ENCODE measurements around the gene HMGCLL1. TPM values are rescaled to one million over a fixed set of nuclear protein-coding genes. Genes with fewer than 3 reads are reported as not detected.

The HMGCLL1 gene
- total RNA-seq, 1 donor from 2014 or later, result 0.29 TPM

- no peak for DNase-seq (ENCODE audit: low spot score)
Measured at GRCh38 chr6:55447891-55448290, 131.1 kb downstream of the HMGCLL1 start.

GRCh38 chr6:55445648-55446204 lies 133.3 kb downstream of the HMGCLL1 start:
- DNase-seq (ENCODE audit: low spot score), result no peak

DNA sequence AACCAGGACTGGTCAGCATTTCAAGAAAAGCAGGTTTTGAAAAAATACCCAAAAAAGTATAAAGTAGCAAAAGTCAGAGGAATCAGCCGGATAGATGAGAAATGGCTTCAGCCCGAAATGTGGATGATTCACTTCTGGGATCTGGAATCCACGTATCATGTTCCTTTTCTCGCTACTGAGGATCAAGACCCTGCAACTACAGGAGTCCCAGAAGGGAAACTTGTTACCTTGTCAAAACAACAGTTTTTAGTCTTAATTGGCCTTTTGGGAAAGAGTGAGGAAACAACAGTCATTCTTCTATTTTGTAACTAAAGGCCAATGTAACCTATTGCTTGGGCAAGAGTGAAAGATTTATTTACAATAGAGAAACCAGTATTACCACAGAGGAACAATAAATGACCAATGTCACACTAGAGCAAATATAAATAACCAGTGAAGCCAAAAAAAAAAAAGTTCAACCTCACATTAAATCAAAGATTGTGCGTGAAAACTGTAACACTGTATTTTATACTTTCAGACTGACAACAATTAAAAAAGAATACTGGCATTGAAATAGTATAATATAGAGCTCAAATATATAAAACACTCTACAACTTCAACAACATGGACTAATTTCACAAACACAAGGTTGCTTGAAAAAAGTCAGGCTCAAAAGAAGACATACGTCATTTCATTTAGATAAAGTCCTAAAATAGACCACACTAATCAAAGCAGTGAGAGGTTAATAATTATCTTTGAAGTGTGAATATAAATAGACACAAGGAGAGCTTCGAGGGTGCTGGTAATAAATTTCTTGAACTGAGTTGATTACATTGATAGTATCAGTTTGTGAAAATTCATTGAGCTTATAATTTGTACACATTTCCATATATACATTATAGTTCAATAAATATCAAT lies 135.5 kb downstream of the HMGCLL1 start:
- DNase-seq (ENCODE audit: low spot score), result no peak

DNA sequence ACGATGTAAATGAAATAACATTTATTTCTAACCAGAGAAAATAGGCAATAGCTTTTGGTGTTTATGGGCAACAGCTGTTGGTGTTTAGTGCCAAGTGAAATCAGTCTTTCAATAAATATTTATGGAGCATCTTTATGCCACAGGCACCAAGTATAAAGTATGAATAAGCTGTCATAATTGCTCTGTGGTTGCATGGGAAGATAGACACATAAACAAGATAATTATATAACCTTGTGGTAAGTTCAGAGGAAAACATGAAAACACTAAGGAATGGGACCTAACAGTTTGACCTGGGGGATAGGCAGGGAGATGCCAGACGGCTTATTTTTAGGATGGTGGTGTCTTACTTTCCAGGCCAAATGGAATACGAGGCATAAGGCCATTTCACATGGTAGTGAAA lies 140.8 kb downstream of the HMGCLL1 start:
- DNase-seq (ENCODE audit: low spot score), result no peak

DNA sequence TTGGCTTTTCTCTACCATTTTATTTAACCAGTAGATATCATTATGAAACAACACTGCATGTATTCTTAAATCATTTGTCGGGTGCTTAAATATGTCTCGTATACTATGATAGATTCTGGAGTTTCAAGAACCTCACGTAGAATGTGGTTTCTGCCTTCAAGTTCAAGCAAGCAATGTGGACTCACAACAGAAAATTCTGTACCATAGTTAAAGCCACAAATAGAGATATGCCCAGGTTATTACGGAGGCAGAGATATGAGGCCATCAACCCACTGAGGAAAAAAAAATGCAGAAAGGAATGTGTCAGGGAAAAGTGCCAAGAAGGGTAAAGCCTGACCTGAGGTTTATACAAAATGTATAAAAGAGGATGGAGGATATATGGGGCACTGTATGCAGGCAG lies 141.9 kb downstream of the HMGCLL1 start:
- no peak for DNase-seq (ENCODE audit: low spot score)

DNA sequence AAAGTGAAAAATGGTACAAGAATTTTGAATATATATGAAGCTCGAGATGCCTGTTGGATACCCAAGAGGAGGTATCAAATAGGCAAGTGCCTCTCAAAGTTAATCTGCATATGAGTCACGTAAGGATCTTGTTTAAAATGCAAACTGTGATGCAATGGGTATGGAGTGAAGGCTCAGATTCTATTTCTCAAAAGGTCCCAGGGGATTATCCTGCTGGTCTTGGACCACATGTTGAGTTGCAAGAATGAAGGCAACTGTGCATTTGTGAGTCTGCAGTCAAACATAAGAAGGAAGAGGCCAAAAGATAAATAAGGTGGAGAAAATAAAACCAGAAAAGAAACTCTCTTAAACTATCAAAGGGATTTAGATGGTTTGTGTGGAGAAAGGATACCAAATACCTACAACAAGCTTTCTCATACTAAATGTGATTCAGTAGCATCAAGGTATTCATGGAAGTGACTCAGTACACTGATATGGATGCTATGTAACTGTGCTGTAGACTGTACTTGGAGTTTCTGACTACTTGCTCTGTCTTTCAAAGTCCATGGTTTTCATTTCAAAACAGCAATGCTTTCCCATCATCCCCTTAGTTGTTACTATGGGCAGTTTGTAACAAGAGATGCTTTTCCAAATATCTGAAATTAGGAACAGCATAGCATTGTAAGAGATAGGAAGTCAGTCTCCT lies 145.4 kb downstream of the HMGCLL1 start:
- DNase-seq (ENCODE audit: low spot score), result no peak

DNA sequence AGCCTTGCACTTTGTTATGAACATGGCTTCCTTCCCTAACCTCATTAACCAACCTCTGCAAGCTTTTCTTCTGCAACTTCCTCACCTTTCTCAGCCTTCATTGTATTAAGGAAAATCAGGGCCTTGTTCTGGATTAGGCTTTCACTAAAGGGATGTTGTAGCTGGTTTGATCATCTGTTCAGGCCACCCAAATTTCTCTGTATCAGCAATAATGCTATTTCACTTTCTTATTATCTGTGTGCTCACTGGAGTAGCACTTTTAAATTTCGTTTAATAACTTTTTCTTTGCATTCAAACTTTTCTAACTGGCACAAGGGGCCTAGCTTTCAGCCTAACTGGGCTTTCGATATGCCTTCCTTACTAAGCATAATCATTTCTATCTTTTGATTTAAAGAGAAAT lies 155.1 kb downstream of the HMGCLL1 start:
- DNase-seq (ENCODE audit: low spot score), result no peak

DNA sequence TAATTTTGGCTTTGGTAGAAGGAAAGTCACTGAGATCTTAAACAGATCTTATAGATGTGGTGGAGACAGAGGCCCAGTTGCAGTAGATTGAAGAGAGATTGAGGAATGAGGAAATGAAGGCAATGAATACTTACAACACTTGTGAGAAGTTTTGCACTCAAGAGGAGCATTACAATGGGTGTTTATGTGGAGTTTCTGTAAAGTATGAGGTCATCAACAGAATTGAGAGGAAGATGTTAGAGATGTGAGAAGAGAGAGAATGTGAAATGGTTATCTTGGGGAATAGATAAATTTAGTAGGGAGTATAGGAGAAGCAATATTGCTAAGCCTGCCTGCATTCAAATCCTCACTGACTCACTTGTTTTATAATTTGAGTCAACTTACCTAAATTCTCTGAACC lies 168.3 kb downstream of the HMGCLL1 start:
- DNase-seq (ENCODE audit: low spot score), result no peak

GRCh38 chr6:55405474-55406235 lies 173.3 kb downstream of the HMGCLL1 start:
- DNase-seq (ENCODE audit: low spot score), result no peak

DNA sequence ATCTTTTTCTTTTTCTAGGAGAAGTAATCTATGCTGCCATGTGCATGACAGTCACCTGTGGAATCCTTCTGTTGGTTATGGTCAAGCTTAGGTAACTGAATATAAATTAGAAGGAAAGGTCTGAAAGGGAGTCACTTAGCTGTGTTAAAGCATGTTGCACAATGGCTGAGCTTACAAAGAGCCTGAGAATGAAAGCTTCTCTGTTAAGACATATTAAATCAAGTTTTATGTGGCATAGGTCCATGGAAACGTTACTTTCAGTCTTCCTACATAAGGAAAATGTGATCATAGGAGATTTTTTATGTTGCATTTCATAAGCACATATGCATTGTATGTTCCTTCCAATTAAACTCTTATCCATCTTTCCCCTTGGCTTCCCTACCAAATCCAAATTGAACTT lies 179.6 kb downstream of the HMGCLL1 start:
- no peak for DNase-seq (ENCODE audit: low spot score)

GRCh38 chr6:55397986-55398385 lies 181.0 kb downstream of the HMGCLL1 start:
- no peak for DNase-seq (ENCODE audit: low spot score)

DNA sequence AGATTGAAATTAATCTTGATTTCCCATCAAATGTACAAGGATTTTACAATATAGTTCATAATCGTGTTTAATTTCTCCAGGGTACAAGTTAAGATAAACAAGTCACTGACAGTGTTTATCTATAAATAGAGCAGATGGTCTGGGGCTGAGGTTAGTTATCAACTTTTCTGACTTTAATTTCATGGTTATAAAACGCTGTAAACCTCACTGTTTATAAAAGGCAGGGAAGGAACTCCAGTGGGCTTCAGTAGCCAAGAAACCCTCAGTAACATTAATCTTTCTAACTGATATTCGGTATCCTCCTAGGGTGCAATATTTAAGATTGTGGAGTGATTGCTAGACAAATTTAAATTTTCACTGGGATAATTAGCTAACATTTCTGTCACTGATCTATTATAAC lies 183.1 kb downstream of the HMGCLL1 start:
- DNase-seq (ENCODE audit: low spot score), result no peak

- no peak for DNase-seq (ENCODE audit: low spot score)
Measured at GRCh38 chr6:55388211-55388610, 190.8 kb downstream of the HMGCLL1 start.

Measured in mesenteric fat pad (tissue), 1 donor.